HEK293T (cell line): ENCODE results near the gene YPEL2.

Experiments used
- BHLHE40 ChIP-seq: fragments of 450-650 bp; IDR thresholded peaks from 2 replicates; pipeline ENCODE4 v1.6.1; 2016; ENCODE audit warnings: mild to moderate bottlenecking, moderate library complexity, borderline replicate concordance
- FOXA1 ChIP-seq: fragments of 450-650 bp; IDR thresholded peaks from 2 replicates; pipeline ENCODE4 v1.6.1; 2016; ENCODE audit warnings: mild to moderate bottlenecking
- HDGF ChIP-seq: fragments of 450-650 bp; IDR thresholded peaks from 2 replicates; pipeline ENCODE4 v1.6.1; 2017; ENCODE audit warnings: antibody characterized with exemption, borderline replicate concordance
- NFRKB ChIP-seq: fragments of 450-650 bp; IDR thresholded peaks from 2 replicates; pipeline ENCODE4 v1.6.1; 2016; ENCODE audit warnings: mild to moderate bottlenecking, moderate library complexity

DNA sequence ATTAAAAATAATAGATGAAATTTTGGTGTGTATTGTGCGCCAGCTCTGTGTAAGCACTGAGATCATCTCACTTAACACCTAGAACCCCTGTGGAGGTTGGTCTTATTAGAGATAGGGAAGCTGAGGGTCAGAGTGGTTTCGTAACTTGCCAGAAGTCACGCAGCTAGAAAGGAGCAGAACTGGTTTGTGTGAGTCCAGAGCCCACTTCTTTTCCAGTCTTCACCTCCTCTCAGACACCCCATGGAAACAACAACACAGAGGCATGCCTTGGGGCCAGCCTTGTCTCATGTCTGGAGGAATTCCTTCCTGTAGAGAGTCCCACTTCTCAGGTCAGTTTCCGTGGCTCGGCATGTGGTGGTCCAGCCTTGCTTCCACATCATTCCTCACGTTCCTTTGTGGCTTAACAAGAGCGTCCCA lies 16.5 kb downstream of the YPEL2 start:
- TF ChIP-seq FOXA1 = no peak
- no peak for TF ChIP-seq BHLHE40
- TF ChIP-seq NFRKB = no peak
- no peak for TF ChIP-seq HDGF
